Upper lobe of left lung (tissue), 4 donors: Measurements from ENCODE around the gene NUTF2.

Experiments
- CTCF ChIP-seq, 6 experiments: fragments of 450-650 bp in 4 of 6; fragments of 200-600 bp in 2 of 6; sonication (generic) in 2 of 6; IDR thresholded peaks; one replicate each; pipeline ENCODE4 v1.5.1; 2016 to 2019; ENCODE audit warnings: antibody characterized with exemption in 6 of 6
- EP300 ChIP-seq, 4 donors: sonication (generic); formaldehyde crosslinking; IDR thresholded peaks; one replicate each; pipeline ENCODE4 v1.5.1; 2017; ENCODE audit warnings: antibody characterized with exemption in 4 of 4, control low read depth in 2 of 4
- POLR2A ChIP-seq, 4 donors: fragments of 450-650 bp; IDR thresholded peaks; one replicate each; pipeline ENCODE4 v1.5.1; 2016 to 2017; ENCODE audit warnings: antibody characterized with exemption in 4 of 4, mild to moderate bottlenecking in 2 of 4
- POLR2AphosphoS5 ChIP-seq, 2 donors: sonication (generic); formaldehyde crosslinking; IDR thresholded peaks; one replicate each; pipeline ENCODE4 v1.5.1; 2017; ENCODE audit warnings: antibody characterized with exemption in 2 of 2

GRCh38 chr16:67885545-67885944 is 38.8 kb downstream of the NUTF2 start:
- TF ChIP-seq POLR2A (IDR thresholded peaks at IDR 0.05): no peak
- TF ChIP-seq CTCF (IDR thresholded peaks at IDR 0.05): no peak
- TF ChIP-seq EP300 (IDR thresholded peaks at IDR 0.05): no peak
- no peak for TF ChIP-seq POLR2AphosphoS5 (IDR thresholded peaks at IDR 0.05)
